ENCODE measurements around the gene ADGRE2. TPM values are rescaled to one million over a fixed set of nuclear protein-coding genes. Genes with fewer than 3 reads are reported as not detected.

The ADGRE2 gene
- total RNA-seq, 1 experiment from 2014 or later, result 0.23 TPM

DNA sequence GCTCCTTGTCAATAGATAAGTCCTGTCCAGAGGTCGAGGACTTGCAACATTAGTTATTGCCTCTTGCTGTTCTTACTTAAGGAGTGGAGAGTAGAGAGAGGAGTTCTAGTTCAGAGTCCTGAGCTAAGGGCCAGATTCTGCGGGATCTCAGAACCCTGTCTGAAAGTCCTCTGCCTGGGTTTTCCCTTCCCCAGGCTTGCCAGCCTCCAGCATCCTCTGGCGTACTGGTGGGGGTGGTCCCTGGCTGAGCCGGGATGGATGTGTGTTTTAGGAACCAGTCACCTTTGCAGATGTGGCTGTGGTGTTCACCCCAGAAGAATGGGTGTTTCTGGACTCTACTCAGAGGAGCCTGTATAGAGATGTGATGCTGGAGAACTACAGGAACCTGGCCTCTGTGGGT, 62.5 kb downstream of the ADGRE2 start:
- CTCF ChIA-PET, result interaction anchor here (0.5 kb wide), 1 partner anchor 87 kb away, joined by 8 read pairs; no protein-coding TSS in a partner anchor

DNA sequence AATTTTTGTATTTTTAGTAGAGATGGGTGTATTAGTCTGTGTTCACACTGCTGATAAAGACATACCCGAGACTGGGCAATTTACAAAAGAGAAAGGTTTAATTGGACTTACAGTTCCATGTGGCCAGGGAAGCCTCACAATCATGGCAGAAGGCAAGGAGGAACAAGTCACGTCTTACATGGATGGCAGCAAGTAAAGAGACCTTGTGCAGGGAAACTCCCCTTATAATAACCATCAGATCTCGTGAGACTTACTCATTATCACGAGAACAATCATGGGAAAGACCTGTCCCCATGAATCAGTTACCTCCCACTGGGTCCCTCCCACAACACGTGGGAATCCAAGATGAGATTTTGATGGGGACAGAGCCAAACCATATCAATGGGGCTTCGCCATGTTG, 73.9 kb downstream of the ADGRE2 start:
- no peak overlapping the region for H3K4me3 ChIP-seq (ENCODE audit: low read depth, low read length)
- ChIA-PET POLR2A (no interaction called here), CTCF (no interaction called here)
- Mint-ChIP-seq H3K27ac (ENCODE audit: unreplicated experiment) (no peak overlapping the region), H3K4me1 (ENCODE audit: low read depth, unreplicated experiment) (no peaks in the 10 kb centered on the region), H3K36me3 (ENCODE audit: insufficient read depth, unreplicated experiment) (peaks cover 5% of the 10 kb centered on the region), H3K4me3 (ENCODE audit: unreplicated experiment) (no peak overlapping the region), H3K9me3 (ENCODE audit: unreplicated experiment) (peaks cover 5% of the 10 kb centered on the region), H3K27me3 (ENCODE audit: insufficient read depth, unreplicated experiment) (no peaks in the 10 kb centered on the region)
- no peak for DNase-seq
- no peaks in the 10 kb centered on the region for H3K9me3 ChIP-seq
- no TSS peak for BruUV-seq (replicated peaks)
- no peaks in the 10 kb centered on the region for H3K4me1 ChIP-seq
- H3K27me3 ChIP-seq (replicated peaks; ENCODE audit: control insufficient read depth, insufficient read depth, low read length), result no peaks in the 10 kb centered on the region
- TF ChIP-seq, protein P1, sequence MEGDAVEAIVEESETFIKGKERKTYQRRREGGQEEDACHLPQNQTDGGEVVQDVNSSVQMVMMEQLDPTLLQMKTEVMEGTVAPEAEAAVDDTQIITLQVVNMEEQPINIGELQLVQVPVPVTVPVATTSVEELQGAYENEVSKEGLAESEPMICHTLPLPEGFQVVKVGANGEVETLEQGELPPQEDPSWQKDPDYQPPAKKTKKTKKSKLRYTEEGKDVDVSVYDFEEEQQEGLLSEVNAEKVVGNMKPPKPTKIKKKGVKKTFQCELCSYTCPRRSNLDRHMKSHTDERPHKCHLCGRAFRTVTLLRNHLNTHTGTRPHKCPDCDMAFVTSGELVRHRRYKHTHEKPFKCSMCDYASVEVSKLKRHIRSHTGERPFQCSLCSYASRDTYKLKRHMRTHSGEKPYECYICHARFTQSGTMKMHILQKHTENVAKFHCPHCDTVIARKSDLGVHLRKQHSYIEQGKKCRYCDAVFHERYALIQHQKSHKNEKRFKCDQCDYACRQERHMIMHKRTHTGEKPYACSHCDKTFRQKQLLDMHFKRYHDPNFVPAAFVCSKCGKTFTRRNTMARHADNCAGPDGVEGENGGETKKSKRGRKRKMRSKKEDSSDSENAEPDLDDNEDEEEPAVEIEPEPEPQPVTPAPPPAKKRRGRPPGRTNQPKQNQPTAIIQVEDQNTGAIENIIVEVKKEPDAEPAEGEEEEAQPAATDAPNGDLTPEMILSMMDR (IDR thresholded peaks at IDR 0.05; ENCODE audit: insufficient read depth in 1 of 2, low read depth in 1 of 2, low read length in 1 of 2, severe bottlenecking in 1 of 2, unreplicated experiment in 1 of 2), result no peak
- intact Hi-C loops (cut with micrococcal nuclease; ENCODE audit: unreplicated experiment), result no loop called here
- H3K36me3 ChIP-seq (ENCODE audit: control insufficient read depth, insufficient read depth, low read length), result no peaks in the 10 kb centered on the region

More for the DNA sequence above, 62.5 kb downstream of the ADGRE2 start:
- Mint-ChIP-seq H3K27ac (ENCODE audit: unreplicated experiment) (no peak overlapping the region), H3K4me3 (ENCODE audit: unreplicated experiment) (no peak overlapping the region), H3K9me3 (ENCODE audit: unreplicated experiment) (peaks cover 32% of the 10 kb centered on the region), H3K36me3 (ENCODE audit: insufficient read depth, unreplicated experiment) (no peaks in the 10 kb centered on the region), H3K4me1 (ENCODE audit: low read depth, unreplicated experiment) (no peaks in the 10 kb centered on the region), H3K27me3 (ENCODE audit: insufficient read depth, unreplicated experiment) (no peaks in the 10 kb centered on the region)
- H3K4me3 ChIP-seq (ENCODE audit: low read depth, low read length), result no peak overlapping the region
- no peaks in the 10 kb centered on the region for H3K27me3 ChIP-seq (replicated peaks; ENCODE audit: control insufficient read depth, insufficient read depth, low read length)
- no peaks in the 10 kb centered on the region for H3K4me1 ChIP-seq
- TF ChIP-seq, protein P1 (IDR thresholded peaks at IDR 0.05; ENCODE audit: insufficient read depth in 1 of 2, low read depth in 1 of 2, low read length in 1 of 2, severe bottlenecking in 1 of 2, unreplicated experiment in 1 of 2), result no peak
- intact Hi-C loops (cut with micrococcal nuclease; ENCODE audit: unreplicated experiment), result no loop called here
- peaks cover 17% of the 10 kb centered on the region for H3K9me3 ChIP-seq
- BruUV-seq (replicated peaks), result no TSS peak
- no peaks in the 10 kb centered on the region for H3K36me3 ChIP-seq (ENCODE audit: control insufficient read depth, insufficient read depth, low read length)
- POLR2A ChIA-PET, result no interaction called here
- no peak for DNase-seq

DNA sequence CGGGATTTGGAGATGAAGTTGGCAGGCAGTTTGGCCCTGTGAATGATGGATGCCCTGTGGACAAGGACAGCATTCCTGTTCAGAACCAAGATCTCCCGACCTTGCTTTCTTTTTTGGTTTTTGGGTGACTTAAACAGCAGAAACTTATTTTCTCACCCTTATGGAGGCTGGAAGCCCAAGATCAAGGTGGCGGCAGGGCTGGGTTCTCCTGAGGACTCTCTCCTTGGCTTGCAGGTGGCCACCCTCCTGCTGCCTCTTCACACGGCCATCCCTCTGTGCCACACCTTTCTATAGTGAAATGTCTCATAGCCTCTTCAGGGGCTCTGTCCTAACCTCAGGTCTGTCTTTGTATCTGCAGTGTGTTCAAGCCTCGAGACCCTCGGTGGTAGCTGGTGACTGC, 74.5 kb downstream of the ADGRE2 start:
- H3K4me3 Mint-ChIP-seq (ENCODE audit: unreplicated experiment), result no peak overlapping the region
- no TSS peak for BruUV-seq (replicated peaks)
- no peaks in the 10 kb centered on the region for H3K9me3 Mint-ChIP-seq (ENCODE audit: unreplicated experiment)
- Histone ChIP-seq H3K4me1 (no peaks in the 10 kb centered on the region), H3K4me3 (ENCODE audit: low read depth, low read length) (no peak overlapping the region), H3K27me3 (replicated peaks; ENCODE audit: control insufficient read depth, insufficient read depth, low read length) (no peaks in the 10 kb centered on the region), H3K36me3 (ENCODE audit: control insufficient read depth, insufficient read depth, low read length) (no peaks in the 10 kb centered on the region), H3K9me3 (no peaks in the 10 kb centered on the region)
- H3K4me1 Mint-ChIP-seq (ENCODE audit: low read depth, unreplicated experiment), result no peaks in the 10 kb centered on the region
- DNase-seq, result no peak
- POLR2A ChIA-PET, result no interaction called here
- CTCF ChIA-PET, result no interaction called here
- H3K36me3 Mint-ChIP-seq (ENCODE audit: insufficient read depth, unreplicated experiment), result peaks cover 5% of the 10 kb centered on the region
- H3K27me3 Mint-ChIP-seq (ENCODE audit: insufficient read depth, unreplicated experiment), result no peaks in the 10 kb centered on the region
- H3K27ac Mint-ChIP-seq (ENCODE audit: unreplicated experiment), result no peak overlapping the region
- intact Hi-C loops (cut with micrococcal nuclease; ENCODE audit: unreplicated experiment), result no loop called here
- TF ChIP-seq, protein P1 (IDR thresholded peaks at IDR 0.05; ENCODE audit: insufficient read depth in 1 of 2, low read depth in 1 of 2, low read length in 1 of 2, severe bottlenecking in 1 of 2, unreplicated experiment in 1 of 2), result no peak
